H1 (cell line): ENCODE results near the gene HILPDA. TPM values are rescaled to one million over a fixed set of nuclear protein-coding genes. Genes with fewer than 3 reads are reported as not detected.

Experiments
- ASH2L ChIP-seq: fragments of 200-600, 300-600 bp; sonication (generic); IDR thresholded peaks from one replicate; pipeline ENCODE4 v1.7.1; 2017; ENCODE audit warnings: low read length
- CHD2 ChIP-seq: IDR thresholded peaks from 2 replicates; pipeline ENCODE4 v1.6.1; 2012; ENCODE audit warnings: low read length, improper control_type of control experiment
- CREB1 ChIP-seq: IDR thresholded peaks from 2 replicates; pipeline ENCODE4 v1.6.1; 2012; ENCODE audit warnings: inconsistent platforms
- CTCF ChIP-seq, 3 experiments: IDR thresholded peaks; 1 replicate in 2 of 3; 2 replicates in 1 of 3; pipeline versions ENCODE4 v1.5.1 to v1.6.1; 2011; ENCODE audit warnings: low read length in 3 of 3, mild to moderate bottlenecking in 3 of 3, inconsistent platforms in 2 of 3, low read depth in 1 of 3, moderate library complexity in 1 of 3; ENCODE audit not compliant: insufficient read depth in 1 of 3; ENCODE audit errors: control extremely low read depth in 1 of 3
- E2F6 ChIP-seq: IDR thresholded peaks from 2 replicates; pipeline ENCODE4 v1.6.1; 2012; ENCODE audit warnings: inconsistent platforms
- GABPA ChIP-seq: IDR thresholded peaks from 2 replicates; pipeline ENCODE4 v1.6.1; 2011; ENCODE audit warnings: mild to moderate bottlenecking, low read length, moderate library complexity, borderline replicate concordance; ENCODE audit not compliant: insufficient read depth
- KDM4A ChIP-seq: IDR thresholded peaks from one replicate; pipeline ENCODE4 v1.7.1; 2012; ENCODE audit warnings: low read depth, mild to moderate bottlenecking, moderate library complexity, low read length, inconsistent platforms; ENCODE audit not compliant: severe bottlenecking
- KDM5A ChIP-seq: fragments of 200-600 bp; IDR thresholded peaks from 2 replicates; pipeline ENCODE4 v1.7.1; 2012; ENCODE audit warnings: mild to moderate bottlenecking, low read length, inconsistent platforms, mixed read lengths
- PHF8 ChIP-seq: fragments of 200-600 bp; sonication (generic); conservative IDR thresholded peaks from 2 replicates; pipeline ENCODE4 v1.7.1; 2012; ENCODE audit warnings: low read depth, mild to moderate bottlenecking, inconsistent platforms, low read length, moderate library complexity
- POLR2AphosphoS5 ChIP-seq: IDR thresholded peaks from 2 replicates; pipeline ENCODE4 v1.6.1; 2011; ENCODE audit warnings: low read depth, low read length
- RAD21 ChIP-seq, 2 experiments: IDR thresholded peaks in 1 of 2; conservative IDR thresholded peaks in 1 of 2; 2 replicates each; pipeline ENCODE4 v1.6.1; 2011; ENCODE audit warnings: low read depth in 2 of 2, low read length in 2 of 2, improper control_type of control experiment in 1 of 2, inconsistent platforms in 1 of 2, mild to moderate bottlenecking in 1 of 2, moderate library complexity in 1 of 2
- SIN3A ChIP-seq, 2 experiments: IDR thresholded peaks in 1 of 2; conservative IDR thresholded peaks in 1 of 2; 2 replicates each; pipeline ENCODE4 v1.6.1; 2011 to 2012; ENCODE audit warnings: low read length in 2 of 2, improper control_type of control experiment in 1 of 2, low read depth in 1 of 2, mild to moderate bottlenecking in 1 of 2
- TBP ChIP-seq: IDR thresholded peaks from 2 replicates; pipeline ENCODE4 v1.6.1; 2011; ENCODE audit warnings: low read depth, low read length, improper control_type of control experiment
- YY1 ChIP-seq: IDR thresholded peaks from 2 replicates; pipeline ENCODE4 v1.6.1; 2011; ENCODE audit warnings: low read depth, mild to moderate bottlenecking, low read length
- polyA plus RNA-seq, 7 experiments: library from polyadenylated mRNA; depleted of rRNA in 3 of 7; stranded (reverse) in 5 of 7; unstranded in 2 of 7; fragments of >200 nt in 5 of 7; fragments of 200-250 nt in 2 of 7; gene quantifications; 1 replicate in 5 of 7; 2 replicates in 1 of 7; 4 replicates in 1 of 7; pipeline versions ENCODE4 v1.2.1 to v1.2.3, GENCODE V29; 2011 to 2013; ENCODE audit warnings: missing spikeins in 2 of 7, mixed read lengths in 2 of 7
- total RNA-seq: library from RNA; stranded (reverse); fragmentation: NEBNext Ultra II Directional; extraction: Animal tissue kit (Norgen Biotek cat#: 25700); gene quantifications from 2 replicates; pipeline ENCODE4 v1.2.1, GENCODE V29; 2021

Gene HILPDA
- total and polyA plus RNA-seq, 2 of the 8 experiments (the other 6 are each of a cell fraction or from before 2014, with no cell fraction given) = 35.6 to 80.0 TPM

- TF ChIP-seq RAD21 (IDR thresholded peaks at IDR 0.05 in 1 of 2, conservative IDR thresholded peaks at IDR 0.05 in 1 of 2; ENCODE audit: low read depth in 2 of 2, low read length in 2 of 2) (peak in 1 of 2 experiments; percentile 17; a peak in 1 of 4 replicates), PHF8 (peak; percentile 64), YY1 (peak; percentile 97), TBP (peak; percentile 80), CTCF (IDR thresholded peaks at IDR 0.05; ENCODE audit: control extremely low read depth in 1 of 3, insufficient read depth in 1 of 3, low read depth in 1 of 3, low read length in 3 of 3) (peak; percentile 37 to 72 (median 55); a peak in 3 of 4 replicates), KDM5A (peak; percentile 86), GABPA (peak; percentile 86; the same call in 1 of the 2 replicates), CHD2 (peak; percentile 90), POLR2AphosphoS5 (peak; percentile 82), CREB1 (peak; percentile 59; the same call in 1 of the 2 replicates), E2F6 (peak; percentile 98), ASH2L (peak; percentile 72), SIN3A (conservative IDR thresholded peaks at IDR 0.05 in 1 of 2, IDR thresholded peaks at IDR 0.05 in 1 of 2; ENCODE audit: low read depth in 1 of 2, low read length in 2 of 2) (peak in 1 of 2 experiments; percentile 84; a peak in 2 of 4 replicates), KDM4A (peak; percentile 49)
- TF ChIP-seq, all 59 proteins: peak for 21; not testable (repeated sequence) for 38
Measured at GRCh38 chr7:128476402-128477335, 21.0 kb downstream of the HILPDA start, which contains the start of gene METTL2B (continued).
